HepG2 (cell line): ENCODE results near the gene TWNK. TPM values are rescaled to one million over a fixed set of nuclear protein-coding genes. Genes with fewer than 3 reads are reported as not detected.
A peak's percentile ranks its signal among the peaks of the same experiment; 100 is the strongest.

Source experiments
- CREM ChIP-seq, 2 experiments: sonication (generic) in 1 of 2; formaldehyde crosslinking in 1 of 2; IDR thresholded peaks; 2 replicates each; pipeline versions ENCODE4 v1.4.0 to v1.6.1; 2016 to 2020; ENCODE audit warnings: antibody characterized with exemption in 1 of 2, mild to moderate bottlenecking in 1 of 2, missing genetic modification reagents in 1 of 2
- ISX ChIP-seq: sonication (generic); formaldehyde crosslinking; conservative IDR thresholded peaks from 2 replicates; pipeline ENCODE4 v1.5.0; 2020; ENCODE audit warnings: missing genetic modification reagents
- KLF6 ChIP-seq: IDR thresholded peaks from 2 replicates; pipeline ENCODE4 v1.8.0; 2016; ENCODE audit warnings: missing biosample characterization, missing genetic modification reagents
- MZF1 ChIP-seq: sonication (generic); formaldehyde crosslinking; IDR thresholded peaks from 2 replicates; pipeline ENCODE4 v1.8.1; 2023; ENCODE audit warnings: mild to moderate bottlenecking, missing genetic modification reagents, borderline replicate concordance
- NFRKB ChIP-seq: fragments of 450-650 bp; IDR thresholded peaks from 2 replicates; pipeline ENCODE4 v1.6.1; 2017
- NR1H2 ChIP-seq: sonication (generic); formaldehyde crosslinking; IDR thresholded peaks from 2 replicates; pipeline ENCODE4 v1.8.1; 2022; ENCODE audit warnings: low read depth, missing genetic modification reagents, borderline replicate concordance
- RAD51 ChIP-seq: fragments of 450-650 bp; IDR thresholded peaks from 2 replicates; pipeline ENCODE4 v1.6.1; 2016; ENCODE audit warnings: borderline replicate concordance
- SRY ChIP-seq: sonication (generic); formaldehyde crosslinking; IDR thresholded peaks from 2 replicates; pipeline ENCODE4 v1.8.0; 2022; ENCODE audit warnings: mild to moderate bottlenecking, missing genetic modification reagents
- ZBTB1 ChIP-seq: sonication (generic); formaldehyde crosslinking; IDR thresholded peaks from 2 replicates; pipeline ENCODE4 v1.4.0; 2020; ENCODE audit warnings: missing genetic modification reagents, borderline replicate concordance
- ZFP90 ChIP-seq: sonication (generic); formaldehyde crosslinking; IDR thresholded peaks from 2 replicates; pipeline ENCODE4 v1.8.0; 2022; ENCODE audit warnings: missing genetic modification reagents, mild to moderate bottlenecking, inconsistent platforms, borderline replicate concordance
- ZIK1 ChIP-seq: sonication (generic); formaldehyde crosslinking; IDR thresholded peaks from 2 replicates; pipeline ENCODE4 v1.5.0; 2020; ENCODE audit warnings: mild to moderate bottlenecking, low read depth, missing genetic modification reagents, borderline replicate concordance
- ZNF512 ChIP-seq: sonication (generic); formaldehyde crosslinking; IDR thresholded peaks from 2 replicates; pipeline ENCODE4 v1.4.0; 2020; ENCODE audit warnings: mild to moderate bottlenecking, missing genetic modification reagents
- ZNF546 ChIP-seq: sonication (generic); formaldehyde crosslinking; conservative IDR thresholded peaks from 2 replicates; pipeline ENCODE4 v1.8.1; 2023; ENCODE audit warnings: mild to moderate bottlenecking, missing genetic modification reagents
- ZNF562 ChIP-seq: sonication (generic); formaldehyde crosslinking; IDR thresholded peaks from 2 replicates; pipeline ENCODE4 v1.8.0; 2022; ENCODE audit warnings: missing genetic modification reagents, borderline replicate concordance
- ZNF660 ChIP-seq: sonication (generic); formaldehyde crosslinking; IDR thresholded peaks from 2 replicates; pipeline ENCODE4 v1.5.1; 2020; ENCODE audit warnings: mild to moderate bottlenecking, low read depth, missing genetic modification reagents, borderline replicate concordance
- ZNF780A ChIP-seq: sonication (generic); formaldehyde crosslinking; IDR thresholded peaks from 2 replicates; pipeline ENCODE4 v1.8.0; 2022; ENCODE audit warnings: mild to moderate bottlenecking, missing genetic modification reagents, moderate library complexity
- ZSCAN20 ChIP-seq: sonication (generic); formaldehyde crosslinking; IDR thresholded peaks from 2 replicates; pipeline ENCODE4 v1.4.0; 2020; ENCODE audit warnings: missing genetic modification reagents, mild to moderate bottlenecking, borderline replicate concordance
- ZSCAN21 ChIP-seq: sonication (generic); formaldehyde crosslinking; IDR thresholded peaks from 2 replicates; pipeline ENCODE4 v1.8.0; 2022; ENCODE audit warnings: mild to moderate bottlenecking, missing genetic modification reagents, moderate library complexity, borderline replicate concordance
- polyA plus RNA-seq, 8 experiments: library from polyadenylated mRNA; depleted of rRNA in 3 of 8; stranded (reverse) in 7 of 8; unstranded in 1 of 8; fragments of >200 nt; fragmentation: Illumina TruSeq in 4 of 8; extraction: Trizol in 4 of 8; gene quantifications; 2 replicates each; pipeline versions ENCODE4 v1.2.1 to v1.2.3, GENCODE V29; 2011 to 2016; ENCODE audit warnings: low read depth in 4 of 8, missing spikeins in 1 of 8, mixed read lengths in 1 of 8; ENCODE audit not compliant: insufficient read depth in 1 of 8
- total RNA-seq, 5 experiments: library from RNA; depleted of rRNA; stranded (reverse); fragments of >200 nt; fragmentation: Illumina TruSeq; extraction: Trizol; gene quantifications; 2 replicates each; pipeline ENCODE4 v1.2.3, GENCODE V29; 2016; ENCODE audit warnings: low read depth in 1 of 5
- TF ChIP-seq, protein P1 (sequence below): fragments of 450-650 bp; IDR thresholded peaks from 2 replicates; pipeline ENCODE4 v1.6.1; 2017
- TF ChIP-seq, protein P2 (sequence below): IDR thresholded peaks from 2 replicates; pipeline ENCODE4 v1.6.1; 2016; ENCODE audit warnings: missing genetic modification reagents, missing compliant biosample characterization
- TF ChIP-seq, protein P3 (sequence below), 2 experiments: sonication (generic) in 1 of 2; formaldehyde crosslinking in 1 of 2; IDR thresholded peaks; 2 replicates each; pipeline versions ENCODE4 v1.4.0 to v1.6.1; 2018 to 2020; ENCODE audit warnings: missing genetic modification reagents in 2 of 2, borderline replicate concordance in 1 of 2, low read depth in 1 of 2, mild to moderate bottlenecking in 1 of 2, missing biosample characterization in 1 of 2
- TF ChIP-seq, protein P4 (sequence below): sonication (generic); formaldehyde crosslinking; IDR thresholded peaks from 2 replicates; pipeline ENCODE4 v1.4.0; 2020; ENCODE audit warnings: low read depth, mild to moderate bottlenecking, missing genetic modification reagents

The TWNK gene
- total and polyA plus RNA-seq, 2 of the 13 experiments (the other 11 are each of a cell fraction or from before 2014, with no cell fraction given), result 10.7 to 16.5 TPM

DNA sequence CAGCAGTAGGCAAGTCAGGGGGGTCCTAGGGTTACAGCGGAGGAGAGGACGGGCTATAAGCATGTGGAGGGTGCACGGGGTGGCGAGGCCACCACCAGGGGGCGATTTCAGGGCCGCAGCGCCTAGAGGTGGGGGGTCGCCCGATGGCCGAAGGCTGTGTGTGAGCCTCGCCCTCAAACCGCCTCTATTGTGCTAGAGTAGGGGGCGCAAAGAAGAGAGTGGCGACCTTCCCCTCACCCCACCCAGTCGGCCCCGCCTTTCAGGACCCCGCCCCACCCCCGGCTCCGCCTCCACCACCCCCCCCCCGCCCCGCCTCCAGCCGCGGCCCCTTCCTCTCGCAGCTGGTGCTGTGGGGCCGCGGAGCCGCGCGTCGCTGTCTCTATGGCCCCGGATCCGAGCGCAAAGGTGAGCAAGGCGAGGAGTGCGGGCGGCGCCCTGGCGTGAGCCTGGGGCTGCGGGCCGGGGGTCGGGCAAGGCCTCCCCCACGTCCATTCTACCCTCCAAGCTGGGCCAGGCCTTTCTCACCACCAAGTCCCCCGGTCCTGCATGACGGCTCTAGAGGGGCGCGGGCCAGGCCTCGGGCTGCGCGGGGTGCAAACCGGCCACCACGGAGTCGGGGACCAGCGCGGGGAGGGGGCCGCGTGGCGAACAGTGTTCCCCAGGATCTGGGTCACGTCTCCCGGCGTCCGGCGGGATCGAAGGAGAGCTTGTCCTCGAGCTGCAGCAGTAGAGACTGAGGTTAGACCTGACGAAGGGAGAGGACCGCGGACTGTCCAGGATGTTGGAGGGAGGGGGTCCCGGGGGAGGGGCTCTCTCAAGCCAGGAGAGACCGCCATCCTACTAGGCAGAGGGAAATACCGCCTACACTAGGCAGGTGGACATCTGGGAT is 17.9 kb upstream of the TWNK start, which contains the start of gene SEMA4G (continued):
- TF ChIP-seq, protein P1, sequence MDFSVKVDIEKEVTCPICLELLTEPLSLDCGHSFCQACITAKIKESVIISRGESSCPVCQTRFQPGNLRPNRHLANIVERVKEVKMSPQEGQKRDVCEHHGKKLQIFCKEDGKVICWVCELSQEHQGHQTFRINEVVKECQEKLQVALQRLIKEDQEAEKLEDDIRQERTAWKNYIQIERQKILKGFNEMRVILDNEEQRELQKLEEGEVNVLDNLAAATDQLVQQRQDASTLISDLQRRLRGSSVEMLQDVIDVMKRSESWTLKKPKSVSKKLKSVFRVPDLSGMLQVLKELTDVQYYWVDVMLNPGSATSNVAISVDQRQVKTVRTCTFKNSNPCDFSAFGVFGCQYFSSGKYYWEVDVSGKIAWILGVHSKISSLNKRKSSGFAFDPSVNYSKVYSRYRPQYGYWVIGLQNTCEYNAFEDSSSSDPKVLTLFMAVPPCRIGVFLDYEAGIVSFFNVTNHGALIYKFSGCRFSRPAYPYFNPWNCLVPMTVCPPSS, result no peak
- TF ChIP-seq RAD51, result no peak
- TF ChIP-seq, protein P2, sequence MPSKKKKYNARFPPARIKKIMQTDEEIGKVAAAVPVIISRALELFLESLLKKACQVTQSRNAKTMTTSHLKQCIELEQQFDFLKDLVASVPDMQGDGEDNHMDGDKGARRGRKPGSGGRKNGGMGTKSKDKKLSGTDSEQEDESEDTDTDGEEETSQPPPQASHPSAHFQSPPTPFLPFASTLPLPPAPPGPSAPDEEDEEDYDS (CRISPR knock-in tag), result 0 out of 2 replicates have a peak, but pooled peaks have one; percentile 6
- no peak for TF ChIP-seq ZNF660
- TF ChIP-seq ZSCAN20 (CRISPR knock-in tag), result no peak
- no peak for TF ChIP-seq MZF1 (CRISPR knock-in tag)
- no peak for TF ChIP-seq ZBTB1
- peak; percentile 21; the same call in 1 of the 2 replicates for TF ChIP-seq ZNF546 (CRISPR knock-in tag)
- peak; percentile 67; the same call in 1 of the 2 replicates for TF ChIP-seq ZFP90 (CRISPR knock-in tag)
- TF ChIP-seq ZNF512, result no peak
- no peak for TF ChIP-seq ZNF780A
- no peak; the same call in 1 of the 2 replicates for TF ChIP-seq ZSCAN21
- TF ChIP-seq KLF6, result no peak
- no peak for TF ChIP-seq NFRKB
- no peak; the same call in 1 of the 2 replicates for TF ChIP-seq ZIK1 (CRISPR knock-in tag)
- TF ChIP-seq, protein P3, sequence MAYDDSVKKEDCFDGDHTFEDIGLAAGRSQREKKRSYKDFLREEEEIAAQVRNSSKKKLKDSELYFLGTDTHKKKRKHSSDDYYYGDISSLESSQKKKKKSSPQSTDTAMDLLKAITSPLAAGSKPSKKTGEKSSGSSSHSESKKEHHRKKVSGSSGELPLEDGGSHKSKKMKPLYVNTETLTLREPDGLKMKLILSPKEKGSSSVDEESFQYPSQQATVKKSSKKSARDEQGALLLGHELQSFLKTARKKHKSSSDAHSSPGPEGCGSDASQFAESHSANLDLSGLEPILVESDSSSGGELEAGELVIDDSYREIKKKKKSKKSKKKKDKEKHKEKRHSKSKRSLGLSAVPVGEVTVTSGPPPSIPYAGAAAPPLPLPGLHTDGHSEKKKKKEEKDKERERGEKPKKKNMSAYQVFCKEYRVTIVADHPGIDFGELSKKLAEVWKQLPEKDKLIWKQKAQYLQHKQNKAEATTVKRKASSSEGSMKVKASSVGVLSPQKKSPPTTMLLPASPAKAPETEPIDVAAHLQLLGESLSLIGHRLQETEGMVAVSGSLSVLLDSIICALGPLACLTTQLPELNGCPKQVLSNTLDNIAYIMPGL (CRISPR knock-in tag; IDR thresholded peaks at IDR 0.05; ENCODE audit: borderline replicate concordance in 1 of 2, low read depth in 1 of 2), result peak; percentile 70 to 90
- TF ChIP-seq SRY (CRISPR knock-in tag), result peak; percentile 41
- TF ChIP-seq, protein P4, sequence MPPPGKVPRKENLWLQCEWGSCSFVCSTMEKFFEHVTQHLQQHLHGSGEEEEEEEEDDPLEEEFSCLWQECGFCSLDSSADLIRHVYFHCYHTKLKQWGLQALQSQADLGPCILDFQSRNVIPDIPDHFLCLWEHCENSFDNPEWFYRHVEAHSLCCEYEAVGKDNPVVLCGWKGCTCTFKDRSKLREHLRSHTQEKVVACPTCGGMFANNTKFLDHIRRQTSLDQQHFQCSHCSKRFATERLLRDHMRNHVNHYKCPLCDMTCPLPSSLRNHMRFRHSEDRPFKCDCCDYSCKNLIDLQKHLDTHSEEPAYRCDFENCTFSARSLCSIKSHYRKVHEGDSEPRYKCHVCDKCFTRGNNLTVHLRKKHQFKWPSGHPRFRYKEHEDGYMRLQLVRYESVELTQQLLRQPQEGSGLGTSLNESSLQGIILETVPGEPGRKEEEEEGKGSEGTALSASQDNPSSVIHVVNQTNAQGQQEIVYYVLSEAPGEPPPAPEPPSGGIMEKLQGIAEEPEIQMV (CRISPR knock-in tag), result no peak; the same call in 1 of the 2 replicates
- TF ChIP-seq CREM (IDR thresholded peaks at IDR 0.05), result no peak
- no peak for TF ChIP-seq CREM (CRISPR knock-in tag; IDR thresholded peaks at IDR 0.05)
- no peak for TF ChIP-seq ISX (CRISPR knock-in tag)
- TF ChIP-seq NR1H2 (CRISPR knock-in tag), result peak; percentile 30
- TF ChIP-seq ZNF562 (CRISPR knock-in tag), result no peak
